RKO (cell line): ENCODE results near the gene LHX4.
A peak's percentile ranks its signal among the peaks of the same experiment; 100 is the strongest.

Source experiments
- DNase-seq: peaks from one replicate; pipeline ENCODE4 v3.0.0-alpha.2; 2016; ENCODE audit warnings: low spot score

The LHX4 gene

GRCh38 chr1:180227861-180228647, 2.0 kb upstream of the LHX4 start:
- DNase-seq = no peak

GRCh38 chr1:180228648-180229482, 1.2 kb upstream of the LHX4 start:
- no peak for DNase-seq

- peak; percentile 40 for DNase-seq
Measured at GRCh38 chr1:180230416-180230790, 339 bp downstream of the LHX4 start.

GRCh38 chr1:180230791-180231505, 884 bp downstream of the LHX4 start:
- peak; percentile 58 for DNase-seq

GRCh38 chr1:180231506-180231921, 1.4 kb downstream of the LHX4 start:
- peak; percentile 92 for DNase-seq

- no peak for DNase-seq
Measured at GRCh38 chr1:180231936-180232335, 1.9 kb downstream of the LHX4 start.

GRCh38 chr1:180232521-180233043, 2.5 kb downstream of the LHX4 start:
- no peak for DNase-seq

GRCh38 chr1:180233191-180234011, 3.3 kb downstream of the LHX4 start:
- DNase-seq = no peak

GRCh38 chr1:180234369-180235076, 4.5 kb downstream of the LHX4 start:
- DNase-seq = no peak

GRCh38 chr1:180235077-180235501, 5.0 kb downstream of the LHX4 start:
- no peak for DNase-seq

GRCh38 chr1:180235502-180236239, 5.6 kb downstream of the LHX4 start:
- DNase-seq = no peak

GRCh38 chr1:180236698-180237509, 6.8 kb downstream of the LHX4 start:
- no peak for DNase-seq

GRCh38 chr1:180237869-180238476, 7.9 kb downstream of the LHX4 start:
- DNase-seq = no peak

GRCh38 chr1:180238675-180239074, 8.6 kb downstream of the LHX4 start:
- no peak for DNase-seq

GRCh38 chr1:180239145-180240096, 9.4 kb downstream of the LHX4 start:
- no peak for DNase-seq

- no peak for DNase-seq
Measured at GRCh38 chr1:180241716-180242544, 11.9 kb downstream of the LHX4 start.
